NCI-H1930 (cell line): ENCODE results near the gene TRA2B.
"Not testable (repeated sequence)": the region's sequence is repeated elsewhere in the genome, so short reads cannot be mapped to it uniquely, and the experiment has no call there.

ENCODE experiments used
- DNase-seq, 2 experiments: peaks; one replicate each; lab custom pipeline; 2025; lab: John Stamatoyannopoulos, UW

Gene TRA2B

DNA sequence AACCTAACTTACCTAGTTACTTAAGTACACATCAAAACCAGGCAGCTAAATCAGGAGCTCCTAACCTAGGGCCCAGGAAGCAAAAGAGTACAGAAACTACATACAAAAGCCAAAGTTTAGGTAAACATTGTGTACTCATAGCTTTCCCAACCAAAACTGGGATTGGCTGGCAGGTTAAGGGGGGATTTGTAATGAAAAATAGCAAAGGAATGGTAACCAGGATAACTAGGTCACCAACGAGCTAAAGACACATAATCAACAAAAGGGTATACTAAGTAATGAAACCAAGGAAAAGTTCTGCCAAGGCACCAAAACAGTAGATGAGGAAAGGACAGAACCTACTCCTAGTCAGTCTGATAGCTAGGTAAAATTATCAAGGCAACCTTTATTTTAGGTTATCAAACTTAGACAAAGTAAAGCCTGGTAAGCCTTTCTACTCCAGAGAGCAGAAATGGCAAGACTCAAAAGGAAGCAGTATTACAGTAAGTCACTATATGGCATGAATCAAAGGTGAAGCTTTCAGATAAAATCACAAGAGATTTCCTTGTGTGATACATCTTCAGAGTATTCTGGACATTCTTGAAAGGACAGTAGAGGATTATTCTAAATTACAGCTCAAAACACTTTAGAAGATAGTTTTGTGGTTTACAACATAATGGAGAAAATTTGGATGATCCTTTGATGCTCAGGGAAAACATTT, 10.2 kb downstream of the TRA2B start:
- no peak for DNase-seq

- no peak for DNase-seq
Observed at GRCh38 chr3:185926445-185926844, 11.4 kb downstream of the TRA2B start.

GRCh38 chr3:185925353-185925752, 12.5 kb downstream of the TRA2B start:
- DNase-seq = no peak

- no peak for DNase-seq
Observed at GRCh38 chr3:185924375-185924774, 13.4 kb downstream of the TRA2B start.

GRCh38 chr3:185920184-185920583, 17.6 kb downstream of the TRA2B start:
- no peak for DNase-seq

- DNase-seq = no peak
Observed at GRCh38 chr3:185916042-185916833, 21.6 kb downstream of the TRA2B start.

- no peak for DNase-seq
Observed at GRCh38 chr3:185915642-185916041, 22.2 kb downstream of the TRA2B start.

DNA sequence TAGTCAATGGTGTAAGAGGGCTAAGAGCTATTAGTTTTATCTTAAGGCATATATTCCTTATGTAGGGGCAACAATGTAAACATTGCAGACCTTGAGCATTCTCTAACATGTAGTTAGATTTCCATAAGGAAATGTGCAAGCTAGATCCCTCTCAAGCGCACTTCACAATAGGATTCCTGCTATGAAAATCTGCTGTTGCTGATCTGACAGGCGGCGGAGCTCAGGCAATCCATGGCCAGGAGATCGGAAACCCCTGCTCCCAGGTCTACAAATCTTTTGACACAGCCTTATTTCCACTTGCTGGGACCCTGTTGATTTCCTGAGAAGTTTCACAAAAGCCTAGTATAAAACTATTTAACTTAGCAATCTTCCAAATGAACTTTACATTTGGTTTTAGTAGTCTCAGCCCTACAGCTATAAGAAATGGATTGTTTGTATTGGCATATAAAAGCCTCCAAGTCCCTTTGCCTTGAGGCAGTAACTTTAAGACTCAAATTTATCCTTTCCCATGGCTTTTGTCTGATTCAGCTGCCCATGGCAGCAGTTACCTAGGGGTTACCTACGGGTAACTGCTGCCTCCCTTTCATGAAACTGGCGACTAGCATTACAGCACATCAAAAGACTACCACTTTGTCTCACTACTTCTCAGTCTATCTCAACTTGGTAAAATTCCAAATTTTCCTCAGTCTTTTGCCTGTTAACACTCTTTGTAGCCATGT, 22.7 kb downstream of the TRA2B start:
- DNase-seq = no peak

- DNase-seq = no peak
Observed at GRCh38 chr3:185912929-185913901, 24.6 kb downstream of the TRA2B start.

DNA sequence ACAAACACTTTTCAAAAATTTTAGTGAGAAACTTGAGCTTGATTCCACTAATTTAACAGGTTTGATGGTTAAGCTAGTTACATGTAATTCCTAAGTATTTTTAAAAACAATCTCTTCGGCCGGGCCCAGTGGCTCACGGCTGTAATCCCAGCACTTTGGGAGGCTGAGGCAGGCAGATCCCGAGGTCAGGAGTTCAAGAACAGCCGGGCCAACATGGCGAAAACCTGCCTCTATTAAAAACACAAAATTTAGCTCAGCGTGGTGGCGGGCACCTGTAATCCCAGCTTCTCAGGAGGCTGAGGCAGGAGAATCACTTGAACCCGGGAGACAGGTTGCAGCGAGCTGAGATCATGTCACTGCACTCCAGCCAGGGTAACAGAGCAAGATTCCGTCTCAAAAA, 25.3 kb downstream of the TRA2B start:
- no peak for DNase-seq

- not testable (repeated sequence) for DNase-seq
Observed at GRCh38 chr3:185911076-185911448, 26.8 kb downstream of the TRA2B start.

- DNase-seq = not testable (repeated sequence)
Observed at GRCh38 chr3:185910322-185911075, 27.3 kb downstream of the TRA2B start.

DNA sequence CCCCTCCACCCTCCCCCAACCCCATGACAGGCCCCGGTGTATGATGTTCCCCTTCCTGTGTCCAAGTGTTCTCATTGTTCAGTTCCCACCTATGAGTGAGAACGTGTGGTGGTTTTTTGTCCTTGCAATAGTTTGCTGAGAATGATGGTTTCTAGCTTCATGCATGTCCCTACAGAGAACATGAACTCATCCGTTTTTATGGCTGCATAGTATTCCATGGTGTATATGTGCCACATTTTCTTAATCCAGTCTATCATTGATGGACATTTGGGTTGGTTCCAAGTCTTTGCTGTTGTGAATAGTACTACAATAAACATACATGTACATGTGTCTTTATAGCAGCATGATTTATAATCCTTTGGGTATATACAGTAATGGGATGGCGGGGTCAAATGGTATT, 27.9 kb downstream of the TRA2B start:
- not testable (repeated sequence) for DNase-seq

DNA sequence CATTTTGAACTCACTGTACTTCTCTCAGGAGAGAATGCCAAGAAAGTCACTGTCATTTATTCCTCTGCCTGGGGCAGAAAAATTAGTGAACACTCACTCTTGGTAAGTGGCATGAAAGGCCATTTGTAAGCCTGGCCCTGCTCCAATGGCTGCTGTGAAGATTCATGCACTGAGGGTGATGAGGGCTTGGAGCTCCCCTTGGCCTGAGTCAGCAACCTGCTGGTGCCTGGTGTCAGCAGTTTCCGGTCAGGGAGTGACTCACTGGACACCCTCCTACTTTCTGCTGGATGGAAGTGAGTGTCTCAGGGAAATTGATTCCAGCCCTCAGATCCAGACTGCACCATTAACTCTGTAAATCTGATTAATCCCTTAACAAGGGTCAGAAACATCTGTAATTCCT, 37.6 kb downstream of the TRA2B start:
- no peak for DNase-seq

- no peak for DNase-seq
Observed at GRCh38 chr3:185896636-185897035, 41.2 kb downstream of the TRA2B start.

DNA sequence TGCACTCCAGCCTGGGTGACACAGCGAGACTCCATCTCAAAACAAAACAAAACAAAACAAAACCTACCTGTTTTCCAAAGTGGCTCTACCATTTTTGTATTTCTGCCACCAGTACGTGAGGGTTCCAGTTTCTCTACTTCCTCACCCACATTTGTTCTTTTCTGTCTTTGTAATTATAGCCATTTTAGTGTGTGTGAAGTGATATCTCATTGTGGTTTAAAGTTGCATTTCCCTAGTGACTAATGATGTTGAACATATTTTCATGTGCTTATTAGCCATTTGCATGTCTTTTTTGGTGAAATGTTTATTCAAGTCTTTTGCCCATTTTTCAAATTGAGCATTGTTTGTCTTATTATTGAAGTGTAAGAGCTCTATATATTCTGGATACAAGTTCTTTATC, 50.7 kb downstream of the TRA2B start:
- no peak for DNase-seq

DNA sequence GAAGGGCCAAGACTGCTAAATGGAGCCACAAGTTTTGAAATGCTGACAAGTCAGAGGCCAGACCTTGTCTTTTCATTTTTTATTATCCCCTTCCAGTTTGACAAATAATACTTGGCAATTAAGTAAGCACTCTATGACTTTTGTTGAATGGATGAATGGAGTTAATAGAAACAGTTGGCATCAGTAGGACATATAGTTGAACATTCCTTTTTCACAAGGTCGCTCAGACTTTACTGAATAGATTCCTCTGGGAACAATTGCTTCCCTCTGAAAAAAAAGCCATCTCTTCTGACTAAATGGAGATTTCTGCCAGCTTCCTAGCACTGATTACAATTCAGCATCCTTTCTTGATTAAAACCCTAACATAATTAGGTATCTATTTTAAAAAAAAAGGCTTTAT, 53.2 kb downstream of the TRA2B start:
- DNase-seq = no peak

DNA sequence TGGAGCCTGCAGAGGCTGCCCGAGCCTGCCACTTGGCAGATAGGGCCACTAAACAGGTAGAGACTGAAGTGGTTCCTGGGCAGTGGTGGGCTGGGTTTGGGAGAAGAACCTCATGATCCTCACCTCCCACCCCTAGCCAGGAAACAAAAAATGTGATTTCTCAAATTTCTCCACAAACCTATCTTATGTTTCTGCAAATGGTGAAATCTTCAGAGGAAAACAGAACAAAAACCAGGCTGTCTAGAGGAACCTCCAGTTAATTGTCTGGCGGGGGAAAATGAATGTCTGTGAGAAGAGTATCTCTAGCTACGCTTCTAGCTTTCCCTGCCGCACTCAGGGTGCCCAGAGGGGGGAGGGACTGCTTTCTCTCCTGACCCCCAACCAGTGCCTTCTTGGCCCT, 55.9 kb downstream of the TRA2B start:
- no peak for DNase-seq

- DNase-seq = no peak
Observed at GRCh38 chr3:185880600-185880999, 57.2 kb downstream of the TRA2B start.

DNA sequence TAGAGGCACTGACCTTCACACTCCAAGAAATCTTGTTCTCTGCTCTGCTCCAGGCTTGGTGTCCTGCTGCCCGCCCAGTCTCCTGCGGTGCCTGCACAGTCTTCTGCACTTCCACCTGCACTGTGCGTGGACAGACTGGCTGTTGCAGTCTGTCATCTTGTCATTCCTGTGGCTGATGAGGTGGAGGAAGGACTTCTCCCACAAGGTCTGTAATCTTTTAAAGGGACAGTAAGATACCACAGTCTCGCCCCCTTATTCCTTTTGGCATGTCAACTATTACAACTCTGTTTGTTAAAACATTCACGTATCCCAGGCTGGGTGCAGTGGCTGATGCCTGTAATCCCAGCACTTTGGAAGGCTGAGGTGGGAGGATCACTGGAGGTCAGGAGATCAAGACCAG, 58.9 kb downstream of the TRA2B start:
- no peak for DNase-seq

GRCh38 chr3:185874119-185874518, 63.7 kb downstream of the TRA2B start:
- DNase-seq = no peak
